Ovary (tissue), 3 donors: ENCODE results near the gene DDX59.

Experiments
- CTCF ChIP-seq, 3 donors: fragments of 450-650 bp in 2 of 3; fragments of 200-600 bp in 1 of 3; IDR thresholded peaks; one replicate each; pipeline versions ENCODE4 v1.5.1 to v1.8.0; 2016 to 2022; ENCODE audit warnings: antibody characterized with exemption in 3 of 3, mild to moderate bottlenecking in 1 of 3
- EP300 ChIP-seq: sonication (generic); formaldehyde crosslinking; IDR thresholded peaks from one replicate; pipeline ENCODE4 v1.6.1; 2017; ENCODE audit warnings: antibody characterized with exemption
- POLR2A ChIP-seq: fragments of 450-650 bp; IDR thresholded peaks from one replicate; pipeline ENCODE4 v1.6.1; 2017; ENCODE audit warnings: antibody characterized with exemption, mild to moderate bottlenecking, moderate library complexity
- donor health status: DM: no; HTN: no; CAD: no.

GRCh38 chr1:200638073-200638472, 31.6 kb downstream of the DDX59 start:
- TF ChIP-seq POLR2A (no peak), CTCF (IDR thresholded peaks at IDR 0.05) (no peak), EP300 (no peak)
